ENCODE measurements around the gene MGLL. TPM values are rescaled to one million over a fixed set of nuclear protein-coding genes. Genes with fewer than 3 reads are reported as not detected.

The MGLL gene
- total RNA-seq, 2 experiments from 2014 or later = 19.2 to 21.6 TPM

- no TSS peak for BruUV-seq (replicated peaks)
- no peak overlapping the region for H3K4me3 ChIP-seq (ENCODE audit: low read depth, low read length, poor library complexity, severe bottlenecking)
- H2AFZ ChIP-seq (ENCODE audit: low read length) = no peak overlapping the region
- POLR2A ChIA-PET = interaction anchor here (1.0 to 1.2 kb wide), 2 partner anchors 14 to 140 kb away, joined by 3 read pairs; no protein-coding TSS in a partner anchor
- intact Hi-C loops (cut with micrococcal nuclease; ENCODE audit: unreplicated experiment) = loop anchor here (5.0 kb wide), 1 partner anchor 313 kb away; the partner anchor contains the start of gene SEC61A1
- H3K4me2 ChIP-seq (ENCODE audit: low read length) = no peak overlapping the region
- H3K36me3 ChIP-seq (ENCODE audit: insufficient read depth, low read length) = no peaks in the 10 kb centered on the region
- TF ChIP-seq CTCF (conservative IDR thresholded peaks at IDR 0.05; ENCODE audit: low read length) = no peak
- TF ChIP-seq EZH2phosphoT487 (IDR thresholded peaks at IDR 0.05; ENCODE audit: borderline replicate concordance, low read depth, low read length) = no peak
- DNase-seq (ENCODE audit: low spot score) = no peak
- no peaks in the 10 kb centered on the region for H3K9me3 ChIP-seq (ENCODE audit: low read length)
- no peaks in the 10 kb centered on the region for H4K20me1 ChIP-seq (ENCODE audit: insufficient read depth, low read length)
- peaks cover 39% of the 10 kb centered on the region for H3K4me1 ChIP-seq (ENCODE audit: insufficient read depth, low read length, poor library complexity, severe bottlenecking)
- H3K27ac ChIP-seq (ENCODE audit: low read depth, low read length, poor library complexity, severe bottlenecking) = peak overlapping the region; percentile 16
- H3K9me2 ChIP-seq (ENCODE audit: insufficient read depth, low read length) = no peaks in the 10 kb centered on the region
- CTCF ChIA-PET (ENCODE audit: unreplicated experiment) = interaction anchor here (0.6 kb wide), 1 partner anchor 9 kb away, joined by 3 read pairs; no protein-coding TSS in a partner anchor
- peaks cover 12% of the 10 kb centered on the region for H3K79me2 ChIP-seq (ENCODE audit: insufficient read depth, low read depth, low read length)
These were observed 82.8 kb downstream of the MGLL start for GRCh38 chr3:127739347-127740135.

- Histone ChIP-seq H2AFZ (ENCODE audit: low read length) (peak overlapping the region; percentile 50; the same call in 1 of the 2 replicates), H3K4me3 (ENCODE audit: low read depth, low read length, poor library complexity, severe bottlenecking) (no peak overlapping the region), H3K9me3 (ENCODE audit: low read length) (no peaks in the 10 kb centered on the region), H3K27ac (ENCODE audit: low read depth, low read length, poor library complexity, severe bottlenecking) (no peak overlapping the region), H3K9me2 (ENCODE audit: insufficient read depth, low read length) (no peaks in the 10 kb centered on the region), H3K79me2 (ENCODE audit: insufficient read depth, low read depth, low read length) (peaks cover 24% of the 10 kb centered on the region), H3K4me2 (ENCODE audit: low read length) (peak overlapping the region; percentile 88), H3K36me3 (ENCODE audit: insufficient read depth, low read length) (no peaks in the 10 kb centered on the region), H3K4me1 (ENCODE audit: insufficient read depth, low read length, poor library complexity, severe bottlenecking) (peaks cover 48% of the 10 kb centered on the region), H4K20me1 (ENCODE audit: insufficient read depth, low read length) (no peaks in the 10 kb centered on the region; the same call in 1 of the 2 replicates)
- intact Hi-C loops (cut with micrococcal nuclease; ENCODE audit: unreplicated experiment) = loop anchor here (5.0 kb wide), 1 partner anchor 314 kb away; the partner anchor contains the start of gene SEC61A1
- TF ChIP-seq EZH2phosphoT487 (IDR thresholded peaks at IDR 0.05; ENCODE audit: borderline replicate concordance, low read depth, low read length) (no peak), CTCF (conservative IDR thresholded peaks at IDR 0.05; ENCODE audit: low read length) (no peak)
- no peak for DNase-seq (ENCODE audit: low spot score)
- ChIA-PET POLR2A (interaction anchor here (0.5 to 0.7 kb wide), 2 partner anchors 9 to 24 kb away, joined by 3 read pairs; no protein-coding TSS in a partner anchor), CTCF (ENCODE audit: unreplicated experiment) (interaction anchor here (0.6 kb wide), 1 partner anchor 42 kb away, joined by 3 read pairs; no protein-coding TSS in a partner anchor)
- BruUV-seq (replicated peaks) = no TSS peak
These were observed 84.0 kb downstream of the MGLL start for GRCh38 chr3:127738192-127738840.

Data from OCI-LY7 (cell line).